Breast epithelium (tissue), 4 donors: ENCODE results near the gene PDGFRA. TPM values are rescaled to one million over a fixed set of nuclear protein-coding genes. Genes with fewer than 3 reads are reported as not detected.
A peak's percentile ranks its signal among the peaks of the same experiment; 100 is the strongest.

ENCODE experiments used
- DNase-seq, 2 donors: peaks; one replicate each; pipeline ENCODE4 v3.0.0-alpha.2; 2019; ENCODE audit warnings: low spot score in 2 of 2
- H3K27ac ChIP-seq, 2 donors: fragments of 200-600 bp; sonication (generic) in 1 of 2; one replicate each; pipeline ENCODE4 v1.5.1; 2016 to 2019; ENCODE audit warnings: mild to moderate bottlenecking in 1 of 2
- H3K27me3 ChIP-seq, 2 donors: fragments of 200-600 bp; sonication (generic) in 1 of 2; one replicate each; pipeline versions ENCODE4 v1.5.1 to v1.6.0; 2017 to 2019; ENCODE audit warnings: control low read depth in 1 of 2, mild to moderate bottlenecking in 1 of 2
- H3K36me3 ChIP-seq: fragments of 200-600 bp; one replicate; pipeline ENCODE4 v1.5.1; 2019
- H3K4me1 ChIP-seq, 2 donors: fragments of 200-600 bp; sonication (generic); one replicate each; pipeline ENCODE4 v1.5.1; 2016 to 2019; ENCODE audit warnings: control low read depth in 1 of 2
- H3K4me3 ChIP-seq, 3 donors: fragments of 200-600 bp; sonication (generic); 1 replicate in 2 of 3; 2 replicates in 1 of 3; pipeline ENCODE4 v1.5.1; 2016 to 2019; ENCODE audit warnings: mild to moderate bottlenecking in 3 of 3, moderate library complexity in 2 of 3
- H3K9me3 ChIP-seq, 2 donors: fragments of 200-600 bp; sonication (generic) in 1 of 2; one replicate each; pipeline ENCODE4 v1.5.1; 2016 to 2019; ENCODE audit warnings: control low read depth in 1 of 2
- POLR2A ChIP-seq: fragments of 450-650 bp; IDR thresholded peaks from one replicate; pipeline ENCODE4 v1.6.1; 2016; ENCODE audit warnings: antibody characterized with exemption, mild to moderate bottlenecking, moderate library complexity
- POLR2AphosphoS5 ChIP-seq, 3 donors: sonication (generic); formaldehyde crosslinking; IDR thresholded peaks; one replicate each; pipeline ENCODE4 v1.6.1; 2017; ENCODE audit warnings: antibody characterized with exemption in 3 of 3
- intact Hi-C: fragments of 100-400 bp; cut with DNase I; formaldehyde crosslinking; loops from one replicate; pipeline ENCODE4 v1.15.1; 2023; ENCODE audit warnings: low total_unique reads
- total RNA-seq, 3 donors: library from RNA; depleted of rRNA; stranded (reverse); fragments of >200 nt; gene quantifications; one replicate each; pipeline ENCODE4 v1.1.0, GENCODE V29; 2016
- TF ChIP-seq, protein P1 (sequence below), 3 donors: fragments of 450-650 bp; IDR thresholded peaks; one replicate each; pipeline ENCODE4 v1.5.1; 2016 to 2017; ENCODE audit warnings: antibody characterized with exemption in 3 of 3, mild to moderate bottlenecking in 3 of 3, moderate library complexity in 3 of 3

Gene PDGFRA
- total RNA-seq, 3 donors from 2014 or later = 125 to 154 (median 130) TPM

DNA sequence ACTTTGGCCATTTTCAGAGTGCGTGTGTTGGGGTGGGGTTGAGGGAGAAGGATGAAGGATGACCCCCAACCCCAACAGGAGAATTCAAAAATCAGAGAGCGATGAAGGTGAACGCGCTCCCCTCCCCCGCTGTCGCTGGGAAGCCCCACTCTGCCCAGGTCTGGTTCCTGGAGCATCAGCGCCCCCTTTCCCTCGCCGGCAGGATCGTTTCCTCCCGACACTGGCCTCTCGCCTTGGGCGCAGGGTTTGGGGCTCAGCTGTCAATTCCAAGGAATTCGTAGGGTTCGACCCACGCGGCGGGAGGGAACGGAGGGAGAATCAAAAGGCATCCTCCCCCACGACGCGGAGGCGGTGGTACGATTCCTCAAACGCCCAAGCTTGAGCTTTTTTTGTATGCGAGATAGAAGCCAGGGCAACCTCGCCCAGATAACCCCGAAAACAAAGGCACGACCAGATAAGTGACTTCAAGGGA, 1.0 kb upstream of the PDGFRA start:
- no peaks in the 10 kb centered on the region for H3K9me3 ChIP-seq

DNA sequence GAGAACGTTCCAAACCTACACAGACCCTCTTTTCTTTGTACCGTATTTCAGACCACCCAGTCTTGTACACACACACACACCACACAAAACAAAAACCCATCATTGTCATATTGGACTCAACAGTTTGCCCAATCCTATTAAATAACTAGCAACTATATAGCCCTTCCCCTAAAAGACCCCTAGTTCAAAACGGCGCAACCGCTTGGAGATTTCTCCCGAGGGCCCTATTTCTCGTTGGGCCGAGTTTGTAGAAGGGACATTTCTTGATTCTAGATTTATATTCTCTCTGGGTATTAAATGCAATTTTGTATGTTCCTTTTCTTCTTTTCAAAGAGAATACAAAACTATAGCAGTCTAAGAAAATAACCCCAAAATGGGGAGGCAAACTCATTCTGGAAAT, 547 bp upstream of the PDGFRA start:
- peak overlapping the region; percentile 56 to 82 (median 71) for H3K4me3 ChIP-seq
- no peak for DNase-seq
- TF ChIP-seq POLR2A = no peak
- TF ChIP-seq POLR2AphosphoS5 (IDR thresholded peaks at IDR 0.05) = no peak
- TF ChIP-seq, protein P1, sequence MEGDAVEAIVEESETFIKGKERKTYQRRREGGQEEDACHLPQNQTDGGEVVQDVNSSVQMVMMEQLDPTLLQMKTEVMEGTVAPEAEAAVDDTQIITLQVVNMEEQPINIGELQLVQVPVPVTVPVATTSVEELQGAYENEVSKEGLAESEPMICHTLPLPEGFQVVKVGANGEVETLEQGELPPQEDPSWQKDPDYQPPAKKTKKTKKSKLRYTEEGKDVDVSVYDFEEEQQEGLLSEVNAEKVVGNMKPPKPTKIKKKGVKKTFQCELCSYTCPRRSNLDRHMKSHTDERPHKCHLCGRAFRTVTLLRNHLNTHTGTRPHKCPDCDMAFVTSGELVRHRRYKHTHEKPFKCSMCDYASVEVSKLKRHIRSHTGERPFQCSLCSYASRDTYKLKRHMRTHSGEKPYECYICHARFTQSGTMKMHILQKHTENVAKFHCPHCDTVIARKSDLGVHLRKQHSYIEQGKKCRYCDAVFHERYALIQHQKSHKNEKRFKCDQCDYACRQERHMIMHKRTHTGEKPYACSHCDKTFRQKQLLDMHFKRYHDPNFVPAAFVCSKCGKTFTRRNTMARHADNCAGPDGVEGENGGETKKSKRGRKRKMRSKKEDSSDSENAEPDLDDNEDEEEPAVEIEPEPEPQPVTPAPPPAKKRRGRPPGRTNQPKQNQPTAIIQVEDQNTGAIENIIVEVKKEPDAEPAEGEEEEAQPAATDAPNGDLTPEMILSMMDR (IDR thresholded peaks at IDR 0.05) = no peak
- H3K36me3 ChIP-seq = no peaks in the 10 kb centered on the region
- intact Hi-C loops = no loop called here
- peaks cover 0 to 18% of the 10 kb centered on the region in 2 donors for H3K27me3 ChIP-seq
- H3K27ac ChIP-seq = peak overlapping the region; percentile 86 to 93
- H3K4me1 ChIP-seq = no peaks in the 10 kb centered on the region
- H3K9me3 ChIP-seq = no peaks in the 10 kb centered on the region

More for the DNA sequence above, 1.0 kb upstream of the PDGFRA start:
- H3K27ac ChIP-seq = peak overlapping the region; percentile 86 to 93
- H3K27me3 ChIP-seq = peaks cover 0 to 18% of the 10 kb centered on the region in 2 donors
- DNase-seq = peak; percentile 59 to 68
- H3K36me3 ChIP-seq = no peaks in the 10 kb centered on the region
- H3K4me3 ChIP-seq = peak overlapping the region; percentile 56 to 82 (median 71)
- no peaks in the 10 kb centered on the region for H3K4me1 ChIP-seq
- intact Hi-C loops = no loop called here
- TF ChIP-seq, protein P1 (IDR thresholded peaks at IDR 0.05) = peak; percentile 30 to 78 (median 53)
- TF ChIP-seq POLR2A (no peak), POLR2AphosphoS5 (IDR thresholded peaks at IDR 0.05) (peak in 1 of 3 donors; percentile 29)

DNA sequence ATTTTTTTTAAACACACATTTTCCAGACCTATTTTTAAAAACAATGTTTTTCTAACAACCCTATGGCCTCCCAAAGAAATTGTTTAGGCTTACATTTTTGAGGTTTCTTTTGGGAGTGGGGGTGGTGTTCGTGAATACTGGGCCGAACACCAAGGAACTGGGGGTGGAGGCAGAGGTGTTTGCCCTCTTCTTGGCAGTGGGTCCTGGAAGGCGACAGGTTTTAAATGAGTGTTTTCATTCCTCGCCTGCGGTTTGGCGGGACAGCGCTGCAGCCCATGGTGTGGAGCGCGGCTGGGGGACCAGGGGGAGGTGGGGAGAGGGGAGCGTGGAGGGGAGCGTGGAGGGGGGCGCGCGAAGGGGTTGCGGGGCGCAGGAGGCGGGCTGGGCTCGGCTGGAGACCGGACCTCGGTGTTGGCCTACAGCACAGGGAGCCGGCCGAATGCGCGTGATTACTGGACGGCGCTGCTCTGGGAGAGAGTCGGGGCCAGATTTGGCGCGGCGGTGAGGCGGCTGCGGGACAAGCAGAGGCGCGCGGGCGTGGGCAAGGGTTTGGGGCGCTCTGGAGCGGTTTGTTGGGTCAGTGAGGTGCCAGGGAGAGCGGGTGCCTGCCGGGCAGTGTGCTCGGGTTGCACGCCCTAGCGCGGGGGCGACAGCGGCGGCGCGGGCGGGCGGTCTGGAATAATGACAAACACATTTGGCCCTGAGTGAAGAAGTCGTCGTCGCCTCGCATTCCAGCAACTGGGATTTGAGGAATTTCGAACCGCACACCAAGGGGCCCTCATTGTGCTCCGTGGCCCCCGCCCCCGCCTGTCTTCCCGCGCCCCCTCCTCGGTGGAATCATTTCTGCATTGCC, 764 bp downstream of the PDGFRA start:
- peak in 1 of 2 donors; percentile 36 for DNase-seq
- intact Hi-C loops = no loop called here
- no peaks in the 10 kb centered on the region for H3K36me3 ChIP-seq
- peaks cover 0 to 18% of the 10 kb centered on the region in 2 donors for H3K27me3 ChIP-seq
- peaks cover 0 to 5% of the 10 kb centered on the region in 2 donors for H3K4me1 ChIP-seq
- TF ChIP-seq POLR2AphosphoS5 (IDR thresholded peaks at IDR 0.05) (no peak), POLR2A (no peak)
- TF ChIP-seq, protein P1 (IDR thresholded peaks at IDR 0.05) = no peak
- peak overlapping the region; percentile 86 to 93 for H3K27ac ChIP-seq
- H3K9me3 ChIP-seq = no peaks in the 10 kb centered on the region
- peak overlapping the region; percentile 56 to 82 (median 71) for H3K4me3 ChIP-seq

DNA sequence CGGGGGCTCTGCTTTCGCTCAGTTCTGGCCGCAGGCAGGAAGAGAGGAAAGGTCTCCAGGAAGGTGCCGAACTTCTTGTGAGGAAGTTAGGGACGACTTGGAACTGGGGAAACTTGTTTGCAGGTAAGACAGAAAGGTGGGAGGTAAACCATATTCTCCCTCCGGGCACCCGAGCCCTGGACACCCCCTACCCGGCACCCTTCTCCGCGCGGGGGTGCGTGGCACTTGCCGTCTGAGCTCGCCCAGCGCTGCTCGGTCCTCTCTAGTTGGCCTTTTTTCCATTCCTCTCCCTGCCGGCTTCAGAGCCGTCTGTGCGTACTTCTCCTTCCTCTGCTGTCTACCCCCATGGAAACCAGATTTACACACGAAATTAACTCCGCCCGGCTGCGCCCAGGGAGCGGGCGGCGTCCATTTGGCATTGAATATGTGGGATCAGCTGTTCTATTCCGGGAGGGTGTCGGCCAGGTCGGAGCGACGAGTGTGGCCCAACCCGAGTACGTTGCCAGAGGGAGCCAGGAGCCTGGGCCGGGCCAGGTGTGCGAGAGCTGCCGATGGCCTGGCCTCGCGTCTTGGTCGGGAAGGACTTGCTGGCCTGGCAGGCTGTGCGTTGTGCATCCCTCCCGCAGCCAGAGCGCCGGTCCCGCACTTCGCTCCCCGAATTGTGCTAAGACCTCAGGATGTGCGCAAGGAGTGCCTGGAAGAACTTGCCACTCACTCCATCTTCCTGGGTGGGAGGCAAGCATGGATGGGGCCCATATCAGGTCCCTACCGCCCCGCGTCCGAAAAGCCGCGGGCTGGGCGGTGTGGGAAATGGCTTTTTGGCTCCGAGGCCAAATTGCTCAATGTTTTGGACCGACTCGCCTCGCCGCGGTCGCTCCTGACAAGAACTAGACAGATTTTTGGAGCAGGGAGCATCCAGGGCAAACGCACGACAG, 1.7 kb downstream of the PDGFRA start:
- no peaks in the 10 kb centered on the region for H3K9me3 ChIP-seq
- H3K4me3 ChIP-seq = peak overlapping the region; percentile 56 to 82 (median 71)
- peak overlapping the region; percentile 86 to 93 for H3K27ac ChIP-seq
- peaks cover 0 to 6% of the 10 kb centered on the region in 2 donors for H3K4me1 ChIP-seq
- H3K27me3 ChIP-seq = peaks cover 0 to 18% of the 10 kb centered on the region in 2 donors
- DNase-seq = peak in 1 of 2 donors; percentile 45
- TF ChIP-seq POLR2A (no peak), POLR2AphosphoS5 (IDR thresholded peaks at IDR 0.05) (peak in 1 of 3 donors; percentile 15)
- TF ChIP-seq, protein P1 (IDR thresholded peaks at IDR 0.05) = no peak
- H3K36me3 ChIP-seq = no peaks in the 10 kb centered on the region
- intact Hi-C loops = no loop called here
